CD4-positive, alpha-beta T cell (primary cell): ENCODE measurements around the gene PDSS2. TPM values are rescaled to one million over a fixed set of nuclear protein-coding genes. Genes with fewer than 3 reads are reported as not detected.
A peak's percentile ranks its signal among the peaks of the same experiment; 100 is the strongest.

Source experiments
- ATAC-seq: fragments of 200-7000 bp; cut with Tn5 transposase; one replicate; pipeline ENCODE4 v1.10.0; 2022; ENCODE audit warnings: mild to moderate bottlenecking; ENCODE audit not compliant: poor library complexity
- CTCF ChIA-PET: fragments of 350-600 bp; sonication (Branson Sonifier 250); formaldehyde crosslinking; loops from one replicate; lab custom pipeline; 2021; ENCODE audit warnings: antibody characterized with exemption, inconsistent platforms; lab: Charles Lee
- POLR2A ChIA-PET: fragments of 350-600 bp; sonication (Branson Sonifier 250); formaldehyde crosslinking; loops from one replicate; lab custom pipeline; 2021; ENCODE audit warnings: antibody characterized with exemption, inconsistent platforms; lab: Charles Lee
- DNase-seq, 14 experiments: peaks; one replicate each; pipeline ENCODE4 v3.0.0-alpha.2; 2013 to 2020; ENCODE audit warnings: mixed read lengths in 2 of 14
- H3K27ac ChIP-seq, 2 donors: one replicate each; pipeline versions ENCODE4 v1.5.1 to v1.7.0; 2013; ENCODE audit warnings: low read length in 2 of 2, low read depth in 1 of 2, mild to moderate bottlenecking in 1 of 2
- H3K27me3 ChIP-seq, 2 experiments: 1 replicate in 1 of 2; 2 replicates in 1 of 2; pipeline versions ENCODE4 v1.6.1 to v1.7.0; 2013; ENCODE audit warnings: low read length in 2 of 2, control low read depth in 1 of 2, mild to moderate bottlenecking in 1 of 2, moderate library complexity in 1 of 2; ENCODE audit not compliant: insufficient read depth in 2 of 2, control insufficient read depth in 1 of 2
- H3K36me3 ChIP-seq: one replicate; pipeline ENCODE4 v1.6.1; 2013; ENCODE audit warnings: low read length, control low read depth; ENCODE audit not compliant: insufficient read depth
- H3K4me1 ChIP-seq: one replicate; pipeline ENCODE4 v1.6.1; 2013; ENCODE audit warnings: low read length, control low read depth; ENCODE audit not compliant: insufficient read depth
- H3K4me3 ChIP-seq: one replicate; pipeline ENCODE4 v1.5.1; 2013; ENCODE audit warnings: mild to moderate bottlenecking, low read length, moderate library complexity
- H3K9me3 ChIP-seq, 2 experiments: 1 replicate in 1 of 2; 2 replicates in 1 of 2; pipeline versions ENCODE4 v1.6.1 to v1.7.0; 2013; ENCODE audit warnings: low read length in 2 of 2, mild to moderate bottlenecking in 2 of 2, control low read depth in 1 of 2, moderate library complexity in 1 of 2; ENCODE audit not compliant: control insufficient read depth in 1 of 2, insufficient read depth in 1 of 2
- H3K27ac Mint-ChIP-seq: one replicate; pipeline ENCODE4 v1.8.0; 2020; ENCODE audit warnings: mixed read lengths
- H3K27me3 Mint-ChIP-seq: one replicate; pipeline ENCODE4 v1.8.0; 2021; ENCODE audit warnings: mixed read lengths
- H3K36me3 Mint-ChIP-seq: one replicate; pipeline ENCODE4 v1.8.0; 2021; ENCODE audit warnings: low read depth, mixed read lengths
- H3K4me1 Mint-ChIP-seq: one replicate; pipeline ENCODE4 v1.8.0; 2021; ENCODE audit warnings: low read depth, mixed read lengths
- H3K4me3 Mint-ChIP-seq: one replicate; pipeline ENCODE4 v1.8.0; 2020; ENCODE audit warnings: mild to moderate bottlenecking, mixed read lengths
- H3K9me3 Mint-ChIP-seq: one replicate; pipeline ENCODE4 v1.8.0; 2020; ENCODE audit warnings: mixed read lengths
- CTCF ChIP-seq: fragments of 200-600 bp; IDR thresholded peaks from one replicate; pipeline ENCODE4 v1.8.0; 2022; ENCODE audit warnings: antibody characterized with exemption, mild to moderate bottlenecking
- intact Hi-C, 2 experiments: fragments of 100-400 bp; cut with DNase I in 1 of 2; cut with micrococcal nuclease in 1 of 2; formaldehyde crosslinking; loops; one replicate each; pipeline versions ENCODE4 v1.15.1 to v1.9.0; 2023 to 2025; cut with DNase I, micrococcal nuclease
- total RNA-seq, 174 experiments: library from RNA in 2 of 174; stranded (reverse) in 2 of 174; gene quantifications; one replicate each; pipeline ENCODE4 v1.2.3 and lab custom pipeline; 2021 to 2026

The PDSS2 gene
- total RNA-seq, 2 experiments from 2014 or later: 5.8 to 6.6 TPM

GRCh38 chr6:107458672-107459282 is 587 bp downstream of the PDSS2 start:
- TF ChIP-seq CTCF: no peak
- intact Hi-C loops: loop anchor here in 1 of 2 experiments (5.0 to 10.0 kb wide), 5 partner anchors 344 to 1636 kb away; partner anchors contain the start of genes AFG1L, BEND3, CEP57L1 and MTRES1
- H3K4me1 ChIP-seq: peaks cover 16% of the 10 kb centered on the region
- no peaks in the 10 kb centered on the region for H3K9me3 ChIP-seq
- DNase-seq (peak in 13 of 14 experiments; percentile 1 to 56 (median 10)), ATAC-seq (peak; percentile 30)
- CTCF ChIA-PET: interaction anchor here (0.5 to 1.9 kb wide), 7 partner anchors 21 to 839 kb away, joined by 3 to 9 read pairs (median 3); partner anchors contain the start of gene MTRES1
- H3K27ac ChIP-seq: peak overlapping the region in 1 of 2 donors; percentile 79
- H3K27me3 ChIP-seq: no peaks in the 10 kb centered on the region
- H3K36me3 ChIP-seq: no peaks in the 10 kb centered on the region
- Mint-ChIP-seq H3K27me3 (no peaks in the 10 kb centered on the region), H3K9me3 (no peaks in the 10 kb centered on the region), H3K27ac (peak overlapping the region; percentile 97), H3K4me3 (peak overlapping the region; percentile 94), H3K36me3 (peaks cover 27% of the 10 kb centered on the region), H3K4me1 (peaks cover 23% of the 10 kb centered on the region)
- POLR2A ChIA-PET: interaction anchor here (0.6 to 1.6 kb wide), 17 partner anchors 10 to 1924 kb away, joined by 3 to 9 read pairs (median 4); partner anchors contain the start of genes BEND3, MTRES1, SEC63 and SNX3
- peak overlapping the region; percentile 91 for H3K4me3 ChIP-seq

GRCh38 chr6:107448776-107449175 is 10.6 kb downstream of the PDSS2 start:
- no peak for ATAC-seq

GRCh38 chr6:107447663-107448216 is 11.6 kb downstream of the PDSS2 start:
- peaks cover 8% of the 10 kb centered on the region for H3K9me3 Mint-ChIP-seq
- ChIA-PET CTCF (no interaction called here), POLR2A (no interaction called here)
- H3K27me3 ChIP-seq: no peaks in the 10 kb centered on the region
- H3K4me1 ChIP-seq: no peaks in the 10 kb centered on the region
- no peak overlapping the region for H3K27ac ChIP-seq
- H3K36me3 ChIP-seq: peaks cover 3% of the 10 kb centered on the region
- H3K27ac Mint-ChIP-seq: no peak overlapping the region
- no peak for DNase-seq
- intact Hi-C loops: no loop called here
- no peak overlapping the region for H3K4me3 Mint-ChIP-seq
- peaks cover 6% of the 10 kb centered on the region for H3K4me1 Mint-ChIP-seq
- H3K9me3 ChIP-seq: peaks cover 14 to 21% of the 10 kb centered on the region in 2 experiments
- H3K36me3 Mint-ChIP-seq: peaks cover 70% of the 10 kb centered on the region
- no peak for TF ChIP-seq CTCF
- no peak overlapping the region for H3K4me3 ChIP-seq
- no peak for ATAC-seq
- H3K27me3 Mint-ChIP-seq: no peaks in the 10 kb centered on the region

More at GRCh38 chr6:107448776-107449175, 10.6 kb downstream of the PDSS2 start:
- H3K9me3 Mint-ChIP-seq: peaks cover 8% of the 10 kb centered on the region
- POLR2A ChIA-PET: no interaction called here
- no peak for TF ChIP-seq CTCF
- no peak overlapping the region for H3K4me3 Mint-ChIP-seq
- Histone ChIP-seq H3K36me3 (peaks cover 3% of the 10 kb centered on the region), H3K4me1 (no peaks in the 10 kb centered on the region), H3K27ac (no peak overlapping the region), H3K4me3 (no peak overlapping the region), H3K27me3 (no peaks in the 10 kb centered on the region), H3K9me3 (peaks cover 14 to 21% of the 10 kb centered on the region in 2 experiments)
- intact Hi-C loops: no loop called here
- peaks cover under 1% of the 10 kb centered on the region for H3K4me1 Mint-ChIP-seq
- peaks cover 67% of the 10 kb centered on the region for H3K36me3 Mint-ChIP-seq
- H3K27me3 Mint-ChIP-seq: no peaks in the 10 kb centered on the region
- H3K27ac Mint-ChIP-seq: no peak overlapping the region
- CTCF ChIA-PET: no interaction called here
- DNase-seq: no peak
